Measurements from ENCODE around the gene MON1B. TPM values are rescaled to one million over a fixed set of nuclear protein-coding genes. Genes with fewer than 3 reads are reported as not detected.
A peak's percentile ranks its signal among the peaks of the same experiment; 100 is the strongest.

Gene MON1B
- total and polyA plus RNA-seq, 8 donors: 22.1 to 64.3 (median 24.9) TPM

GRCh38 chr16:77213542-77214106, 22.6 kb downstream of the MON1B start:
- TF ChIP-seq CTCF (IDR thresholded peaks at IDR 0.05): no peak
- intact Hi-C loops (cut with DNase I): no loop called here
- Histone ChIP-seq H3K27me3 (peaks cover 0 to 26% of the 10 kb centered on the region in 2 donors), H3K27ac (no peak overlapping the region), H3K36me3 (no peaks in the 10 kb centered on the region), H3K4me1 (peaks cover 5 to 13% of the 10 kb centered on the region in 2 donors), H3K4me3 (peak overlapping the region in 1 of 2 donors; percentile 55), H3K9me3 (no peaks in the 10 kb centered on the region)
- peak; percentile 14 for ATAC-seq
- DNase-seq: no peak

- Histone ChIP-seq H3K4me3 (no peak overlapping the region), H3K4me1 (peaks cover 5 to 13% of the 10 kb centered on the region in 2 donors), H3K27me3 (peaks cover 0 to 26% of the 10 kb centered on the region in 2 donors), H3K27ac (no peak overlapping the region), H3K36me3 (no peaks in the 10 kb centered on the region), H3K9me3 (no peaks in the 10 kb centered on the region)
- TF ChIP-seq CTCF (IDR thresholded peaks at IDR 0.05): no peak
- ATAC-seq: no peak
- intact Hi-C loops (cut with DNase I): no loop called here
- DNase-seq: no peak
These were observed 23.6 kb downstream of the MON1B start for GRCh38 chr16:77214411-77215138.

- intact Hi-C loops (cut with DNase I): no loop called here
- no peak for ATAC-seq
These were observed 28.4 kb downstream of the MON1B start for GRCh38 chr16:77219437-77219836.

GRCh38 chr16:77220427-77220826, 29.4 kb downstream of the MON1B start:
- ATAC-seq (no peak), DNase-seq (no peak)
- no peak for TF ChIP-seq CTCF (IDR thresholded peaks at IDR 0.05)
- no peak overlapping the region for H3K27ac ChIP-seq
- no peak overlapping the region for H3K4me3 ChIP-seq
- no peaks in the 10 kb centered on the region for H3K4me1 ChIP-seq
- no peaks in the 10 kb centered on the region for H3K27me3 ChIP-seq
- no peaks in the 10 kb centered on the region for H3K36me3 ChIP-seq
- intact Hi-C loops (cut with DNase I): no loop called here
- no peaks in the 10 kb centered on the region for H3K9me3 ChIP-seq

More at GRCh38 chr16:77219437-77219836, 28.4 kb downstream of the MON1B start:
- no peak for TF ChIP-seq CTCF (IDR thresholded peaks at IDR 0.05)
- H3K27me3 ChIP-seq: no peaks in the 10 kb centered on the region
- no peaks in the 10 kb centered on the region for H3K36me3 ChIP-seq
- no peaks in the 10 kb centered on the region for H3K4me1 ChIP-seq
- H3K27ac ChIP-seq: no peak overlapping the region
- H3K9me3 ChIP-seq: no peaks in the 10 kb centered on the region
- H3K4me3 ChIP-seq: no peak overlapping the region
- no peak for DNase-seq

- intact Hi-C loops (cut with DNase I): no loop called here
- Histone ChIP-seq H3K27me3 (no peaks in the 10 kb centered on the region), H3K9me3 (no peaks in the 10 kb centered on the region), H3K4me3 (no peak overlapping the region), H3K27ac (no peak overlapping the region), H3K36me3 (no peaks in the 10 kb centered on the region), H3K4me1 (no peaks in the 10 kb centered on the region)
- no peak for TF ChIP-seq CTCF (IDR thresholded peaks at IDR 0.05)
- ATAC-seq (no peak), DNase-seq (no peak)
These were observed 30.5 kb downstream of the MON1B start for GRCh38 chr16:77221482-77221881.
